ENCODE measurements around the gene ZBTB7A.
A peak's percentile ranks its signal among the peaks of the same experiment; 100 is the strongest.
"Not testable (repeated sequence)": the region's sequence is repeated elsewhere in the genome, so short reads cannot be mapped to it uniquely, and the experiment has no call there.

ZBTB7A gene

DNA sequence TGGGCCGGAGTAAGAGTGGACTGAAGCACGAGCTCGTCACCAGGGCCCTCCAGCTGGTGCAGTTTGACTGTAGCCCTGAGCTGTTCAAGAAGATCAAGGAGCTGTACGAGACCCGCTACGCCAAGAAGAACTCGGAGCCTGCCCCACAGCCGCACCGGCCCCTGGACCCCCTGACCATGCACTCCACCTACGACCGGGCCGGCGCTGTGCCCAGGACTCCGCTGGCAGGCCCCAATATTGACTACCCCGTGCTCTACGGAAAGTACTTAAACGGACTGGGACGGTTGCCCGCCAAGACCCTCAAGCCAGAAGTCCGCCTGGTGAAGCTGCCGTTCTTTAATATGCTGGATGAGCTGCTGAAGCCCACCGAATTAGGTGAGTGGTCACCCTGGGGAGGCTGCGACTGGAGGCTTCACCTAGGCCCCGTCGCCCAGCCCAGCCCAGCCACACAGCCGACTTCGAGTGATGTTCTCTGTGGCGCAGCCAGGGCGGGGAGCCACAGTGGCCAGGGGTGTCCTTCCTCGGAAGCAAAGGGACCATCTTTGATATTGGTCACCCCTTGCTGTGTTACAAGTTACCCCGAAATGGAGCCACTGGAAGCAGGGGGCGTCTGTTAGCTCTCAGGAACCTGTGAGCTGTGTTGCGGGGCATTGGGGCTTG is 53.6 kb downstream of the ZBTB7A start:
- no peak for DNase-seq

DNA sequence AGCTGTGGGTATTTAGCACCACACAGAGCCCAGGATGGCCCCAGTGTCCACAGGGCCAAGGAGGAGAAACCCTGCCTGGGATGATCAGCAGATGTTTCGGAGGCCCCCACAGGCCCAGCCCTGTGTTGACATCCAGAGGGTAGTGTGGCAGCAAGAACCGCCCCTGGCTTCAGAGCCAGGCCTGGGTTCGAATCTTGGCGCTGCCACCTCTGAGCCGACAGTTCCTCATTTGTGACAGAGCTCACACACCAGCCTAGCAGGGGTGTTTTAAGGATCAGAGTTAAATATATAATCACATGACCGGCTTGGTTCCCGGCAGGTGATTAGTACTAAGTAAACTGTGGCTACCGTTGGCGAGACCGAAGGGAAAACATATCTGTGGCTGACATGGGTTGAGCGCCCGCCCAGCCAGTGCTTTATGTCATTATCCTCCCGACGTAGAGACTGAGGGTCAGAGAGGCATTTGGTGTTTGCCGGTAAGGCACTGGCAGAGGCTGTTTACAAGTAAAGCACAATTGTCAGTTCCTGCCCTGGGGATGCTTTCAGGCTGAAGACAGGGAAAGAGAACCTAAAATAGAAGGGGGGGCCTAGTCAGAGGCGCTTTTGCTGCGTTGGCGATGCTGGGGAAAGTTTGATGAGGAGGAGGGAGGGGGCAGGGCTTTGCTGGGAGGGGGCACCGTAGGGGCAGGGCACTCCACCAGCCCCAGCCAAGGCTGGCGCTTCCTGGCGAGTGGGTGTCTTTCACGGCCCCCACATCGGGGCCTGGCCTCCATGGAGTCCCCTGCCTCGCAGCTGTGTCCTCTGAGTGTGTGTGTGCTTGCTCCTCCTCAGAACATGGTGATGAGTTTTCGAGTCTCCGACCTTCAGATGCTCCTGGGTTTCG is 54.4 kb downstream of the ZBTB7A start:
- DNase-seq: no peak

DNA sequence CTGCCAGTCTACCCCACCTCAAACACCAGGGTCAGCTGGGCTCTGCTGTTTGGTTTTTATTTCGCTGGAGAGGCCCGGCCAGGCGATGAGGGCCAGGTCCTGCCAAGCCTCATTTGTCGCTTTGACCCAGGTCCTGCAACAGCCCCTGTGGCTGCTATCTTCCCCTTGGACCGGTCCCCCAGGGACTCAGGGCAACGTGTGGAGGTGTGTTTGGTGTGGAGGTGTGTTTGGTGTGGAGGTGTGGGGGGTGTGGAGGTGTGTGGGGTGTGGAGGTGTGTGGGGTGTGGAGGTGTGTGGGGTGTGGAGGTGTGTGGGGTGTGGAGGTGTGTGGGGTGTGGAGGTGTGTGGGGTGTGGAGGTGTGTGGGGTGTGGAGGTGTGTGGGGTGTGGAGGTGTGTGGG is 55.3 kb downstream of the ZBTB7A start:
- not testable (repeated sequence) for DNase-seq

DNA sequence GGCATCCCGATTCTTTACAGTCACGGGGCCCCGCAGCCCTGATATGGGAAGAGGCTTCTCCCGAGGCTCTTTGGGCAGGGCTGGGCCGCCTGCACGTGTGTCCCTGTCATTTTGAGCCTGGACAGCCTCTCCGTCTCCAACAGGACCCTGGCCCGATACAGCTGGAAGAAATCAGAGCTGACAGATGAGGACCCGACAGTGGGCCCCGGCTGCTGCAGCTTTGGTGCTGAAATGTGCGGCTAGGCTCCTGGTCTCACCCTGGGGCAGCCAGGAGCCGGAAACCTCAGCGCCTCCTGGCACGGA is 55.9 kb downstream of the ZBTB7A start:
- DNase-seq: no peak

DNA sequence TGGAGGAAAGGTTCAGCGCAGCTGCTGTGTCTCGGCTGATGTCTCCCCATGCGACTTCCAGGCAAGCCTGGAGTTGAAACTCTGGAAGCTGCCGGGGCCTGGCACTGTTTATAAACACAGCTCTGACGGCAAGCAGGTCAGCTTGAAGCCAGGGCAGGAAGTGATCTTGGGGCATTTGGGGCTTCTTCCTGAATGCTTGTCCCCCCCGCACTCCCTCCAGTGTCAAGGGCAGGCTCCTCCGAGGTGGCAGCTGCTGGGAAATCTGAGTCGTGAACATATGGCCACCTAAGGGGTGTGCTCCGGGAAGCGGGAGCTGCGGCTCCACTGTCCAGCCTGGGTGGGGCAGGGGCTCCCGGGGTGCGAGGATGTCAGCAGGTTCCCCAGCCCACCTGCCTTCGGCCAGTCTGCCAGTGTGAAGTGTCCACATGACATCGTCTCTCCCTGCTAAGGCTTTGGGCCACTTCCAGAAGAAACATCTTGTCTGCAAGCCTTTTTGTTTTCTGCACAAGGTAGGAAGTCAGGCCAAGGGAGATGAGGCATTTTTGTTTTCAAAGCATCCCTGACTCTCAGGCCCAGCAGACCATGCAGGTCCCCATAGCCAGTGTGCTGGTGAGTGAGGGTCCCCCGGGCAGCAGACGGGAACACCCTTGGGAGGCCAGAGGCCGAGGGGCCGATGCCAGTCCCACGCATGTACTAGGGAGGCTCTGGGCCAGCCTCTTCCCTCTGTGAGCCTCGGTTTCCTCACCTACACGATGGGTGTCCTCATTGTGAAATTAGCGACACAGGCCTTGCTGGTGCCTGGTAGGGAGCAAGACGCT is 56.5 kb downstream of the ZBTB7A start:
- no peak for DNase-seq

DNA sequence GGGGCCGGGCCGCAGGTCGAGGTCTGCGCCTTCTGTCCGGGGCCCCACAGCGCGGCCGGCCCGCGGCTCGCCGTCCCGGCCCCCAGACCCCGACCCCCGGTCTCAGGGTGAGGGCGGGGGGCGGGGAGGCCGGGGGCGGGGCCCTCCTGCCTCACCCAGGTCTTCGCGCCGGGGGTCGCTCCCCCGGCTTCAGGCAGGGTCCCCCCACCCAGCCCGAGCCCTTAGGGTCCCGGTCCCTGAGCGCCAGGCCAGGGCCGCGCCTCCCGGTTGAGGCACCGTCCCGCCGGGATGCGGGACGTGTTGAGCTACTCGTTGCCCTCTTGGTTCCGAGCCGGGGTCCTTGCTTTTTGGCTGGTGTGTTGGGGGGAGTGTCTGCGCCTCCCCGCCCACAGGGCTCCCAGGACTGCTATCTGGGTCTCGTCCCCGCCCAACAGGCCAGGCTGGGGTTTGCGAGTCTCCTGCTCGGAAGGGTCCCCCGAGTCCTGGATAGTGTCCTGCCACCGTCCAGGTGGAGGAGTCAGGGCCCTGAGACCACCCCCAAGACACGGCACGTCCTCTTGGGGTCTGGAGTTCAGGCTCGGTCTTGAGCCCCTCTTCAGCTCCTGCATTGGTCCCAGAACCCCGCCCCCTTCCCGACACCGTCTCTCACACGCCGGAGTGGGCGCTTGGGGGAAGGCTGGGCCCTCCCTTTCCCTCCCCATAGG is 58.7 kb downstream of the ZBTB7A start:
- no peak for DNase-seq

DNA sequence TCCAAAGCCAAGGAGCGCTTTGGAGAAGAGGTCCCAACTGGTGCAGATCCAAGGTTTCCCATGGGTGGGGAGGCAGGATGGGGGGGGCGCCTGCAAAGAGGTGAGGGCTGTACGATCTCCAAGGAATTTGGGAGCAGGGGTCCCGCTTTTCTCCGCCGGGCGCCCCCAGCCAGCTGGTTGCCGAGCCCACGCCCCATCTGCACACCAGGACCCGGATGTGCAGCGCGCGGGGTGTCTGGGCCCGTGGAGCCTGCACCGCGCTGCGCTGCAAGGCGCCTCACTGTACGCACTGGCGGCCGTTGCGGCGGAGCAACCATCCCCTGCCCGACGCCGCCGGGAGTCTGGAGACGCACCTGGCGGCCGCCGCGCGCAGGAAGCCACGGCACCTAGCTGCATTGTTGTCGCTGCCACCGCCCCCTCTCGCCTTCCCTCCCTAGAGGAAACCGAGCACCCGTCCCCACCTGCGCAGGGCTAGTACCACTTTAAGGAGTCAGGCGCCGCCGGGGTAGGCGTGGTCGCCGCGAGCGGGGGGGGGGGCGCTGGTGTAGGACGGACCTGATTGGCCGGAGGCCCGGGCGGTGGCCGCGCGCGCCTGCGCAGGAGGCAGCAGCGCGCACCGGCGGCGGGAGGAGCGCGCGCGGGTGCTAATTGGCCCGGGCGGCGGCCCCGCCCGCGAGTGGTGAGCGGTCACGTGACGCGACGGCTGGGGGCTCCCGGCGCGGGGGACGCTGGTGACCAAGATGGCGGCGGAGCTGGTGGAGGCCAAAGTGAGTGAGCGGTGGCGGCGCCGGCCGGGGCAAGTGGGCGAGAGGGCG is 59.5 kb downstream of the ZBTB7A start, which contains the start of gene PIAS4:
Gene PIAS4 (plus strand): TSS at position 716 of the 815 bp plus-strand sequence. CDS start 25 bp downstream, at position 741.
- peak; percentile 96 for DNase-seq

DNA sequence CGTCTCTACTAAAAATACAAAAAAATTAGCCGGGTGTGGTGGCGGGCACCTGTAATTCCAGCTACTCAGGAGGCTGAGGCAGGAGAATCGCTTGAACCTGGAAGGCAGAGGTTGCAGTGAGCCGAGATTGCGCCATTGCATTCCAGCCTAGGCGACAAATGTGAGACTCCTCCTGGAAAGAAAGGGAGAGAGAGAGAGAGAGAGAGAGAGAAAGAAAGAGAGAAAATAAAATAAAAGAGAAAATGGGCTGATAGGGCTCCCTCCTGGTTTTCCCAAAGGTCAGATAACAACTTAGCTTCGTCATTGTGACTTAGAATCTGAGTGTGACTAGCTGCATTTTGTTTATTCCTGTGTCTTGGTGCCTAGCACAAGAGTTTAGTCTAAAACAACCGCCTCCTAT is 61.3 kb downstream of the ZBTB7A start:
- not testable (repeated sequence) for DNase-seq

DNA sequence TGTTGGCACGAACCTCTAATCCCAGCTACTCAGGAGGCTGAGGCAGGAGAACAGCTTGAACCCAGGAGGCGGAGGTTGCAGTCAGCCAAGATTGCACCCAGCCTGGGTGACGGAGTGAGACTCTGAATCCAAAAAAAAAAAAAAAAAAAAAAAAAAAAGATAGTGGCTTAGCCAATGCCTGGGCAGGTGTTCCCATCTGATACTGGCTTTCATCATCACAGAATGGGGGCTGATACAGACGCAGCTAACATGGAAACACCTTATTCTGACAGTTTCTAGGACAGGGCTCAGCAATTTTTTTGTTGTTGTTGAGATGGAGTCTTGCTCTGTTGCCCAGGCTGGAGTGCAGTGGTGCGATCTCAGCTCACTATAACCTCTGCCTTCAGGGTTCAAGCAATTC is 65.9 kb downstream of the ZBTB7A start:
- not testable (repeated sequence) for DNase-seq

DNA sequence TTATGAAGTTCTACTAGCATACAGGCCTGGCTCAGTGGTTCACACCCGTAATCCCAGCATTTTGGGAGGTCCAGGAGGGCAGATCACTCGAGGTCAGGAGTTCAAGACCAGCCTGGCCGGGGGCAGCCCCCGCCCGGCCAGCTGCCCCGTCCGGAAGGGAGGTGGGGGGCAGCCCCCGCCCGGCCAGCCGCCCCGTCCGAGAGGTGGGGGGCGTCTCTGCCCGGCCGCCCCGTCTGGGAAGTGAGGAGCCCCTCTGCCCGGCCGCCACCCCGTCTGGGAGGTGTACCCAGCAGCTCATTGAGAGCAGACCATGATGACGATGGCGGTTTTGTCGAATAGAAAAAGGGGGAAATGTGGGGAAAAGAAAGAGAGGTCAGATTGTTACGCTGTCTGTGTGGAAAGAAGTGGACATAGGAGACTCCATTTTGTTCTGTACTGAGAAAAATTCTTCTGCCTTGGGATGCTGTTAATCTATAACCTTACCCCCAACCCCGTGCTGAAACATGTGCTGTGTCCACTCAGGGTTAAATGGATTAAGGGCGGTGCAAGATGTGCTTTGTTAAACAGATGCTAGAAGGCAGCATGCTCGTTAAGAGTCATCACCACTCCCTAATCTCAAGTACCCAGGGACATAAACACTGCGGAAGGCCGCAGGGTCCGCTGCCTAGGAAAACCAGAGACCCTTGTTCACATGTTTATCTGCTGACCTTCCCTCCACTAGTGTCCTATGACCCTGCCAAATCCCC is 67.9 kb downstream of the ZBTB7A start:
- not testable (repeated sequence) for DNase-seq

DNA sequence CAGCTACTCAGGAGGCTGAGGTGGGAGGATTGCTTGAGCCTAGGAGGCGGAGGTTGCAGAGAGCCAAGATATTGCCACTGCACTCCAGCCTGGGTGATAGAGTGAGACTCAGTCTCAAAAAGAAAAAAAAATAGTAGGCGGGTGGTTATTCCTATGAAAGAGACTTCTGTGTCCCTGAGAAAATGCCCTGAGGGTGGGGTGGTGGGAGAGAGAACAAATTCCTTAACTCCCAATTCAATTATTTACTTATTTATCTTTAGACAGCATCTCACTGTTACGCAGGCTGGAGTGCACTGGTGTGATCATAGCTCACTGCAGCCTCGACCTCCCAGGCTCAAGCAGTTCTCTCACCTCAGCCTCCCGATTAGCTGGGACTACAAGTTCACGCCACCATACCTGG is 71.1 kb downstream of the ZBTB7A start:
- no peak for DNase-seq

Data from CD4-positive, alpha-beta T cell treated with Interferon gamma for 1 hour (primary cell).